ENCODE data around the gene TTC21B. TPM values are rescaled to one million over a fixed set of nuclear protein-coding genes. Genes with fewer than 3 reads are reported as not detected.

TTC21B gene
- total RNA-seq, result 10 to 100 TPM; 26.2 to 38.1 (median 30.7) TPM

- no peak for TF ChIP-seq CTCF (IDR thresholded peaks at IDR 0.05; ENCODE audit: low read depth)
Measured at GRCh38 chr2:165953655-165954606, at the start of gene TTC21B. TSS of gene TTC21B (minus strand) at chr2:165953776. CDS start at chr2:165953705, 71 bp downstream.

GRCh38 chr2:166000401-166000800 lies 46.8 kb upstream of the TTC21B start:
- no peak for TF ChIP-seq CTCF (IDR thresholded peaks at IDR 0.05; ENCODE audit: low read depth)

GRCh38 chr2:165990846-165991245 lies 37.3 kb upstream of the TTC21B start:
- TF ChIP-seq CTCF (IDR thresholded peaks at IDR 0.05; ENCODE audit: low read depth), result no peak

GRCh38 chr2:165989851-165990250 lies 36.3 kb upstream of the TTC21B start:
- no peak for TF ChIP-seq CTCF (IDR thresholded peaks at IDR 0.05; ENCODE audit: low read depth)

- TF ChIP-seq CTCF (IDR thresholded peaks at IDR 0.05; ENCODE audit: low read depth), result no peak
Measured at GRCh38 chr2:165985120-165985519, 31.5 kb upstream of the TTC21B start.

GRCh38 chr2:165970663-165971062 lies 17.1 kb upstream of the TTC21B start:
- TF ChIP-seq CTCF (IDR thresholded peaks at IDR 0.05; ENCODE audit: low read depth), result no peak

- no peak for TF ChIP-seq CTCF (IDR thresholded peaks at IDR 0.05; ENCODE audit: low read depth)
Measured at GRCh38 chr2:165969227-165969626, 15.7 kb upstream of the TTC21B start.
